Fibroblast of lung (primary cell): ENCODE data around the gene EFNA5.

Experiments used
- EZH2 ChIP-seq: IDR thresholded peaks from 2 replicates; pipeline ENCODE4 v1.5.1; 2012; ENCODE audit warnings: low read length, control low read depth, mild to moderate bottlenecking; ENCODE audit errors: missing control alignments
- TF ChIP-seq, protein P1 (sequence below), 2 donors: IDR thresholded peaks in 1 of 2; conservative IDR thresholded peaks in 1 of 2; 1 replicate in 1 of 2; 2 replicates in 1 of 2; pipeline ENCODE4 v1.5.1; 2011 to 2012; ENCODE audit warnings: low read length in 2 of 2, control low read depth in 1 of 2, inconsistent platforms in 1 of 2, low read depth in 1 of 2, mild to moderate bottlenecking in 1 of 2

DNA sequence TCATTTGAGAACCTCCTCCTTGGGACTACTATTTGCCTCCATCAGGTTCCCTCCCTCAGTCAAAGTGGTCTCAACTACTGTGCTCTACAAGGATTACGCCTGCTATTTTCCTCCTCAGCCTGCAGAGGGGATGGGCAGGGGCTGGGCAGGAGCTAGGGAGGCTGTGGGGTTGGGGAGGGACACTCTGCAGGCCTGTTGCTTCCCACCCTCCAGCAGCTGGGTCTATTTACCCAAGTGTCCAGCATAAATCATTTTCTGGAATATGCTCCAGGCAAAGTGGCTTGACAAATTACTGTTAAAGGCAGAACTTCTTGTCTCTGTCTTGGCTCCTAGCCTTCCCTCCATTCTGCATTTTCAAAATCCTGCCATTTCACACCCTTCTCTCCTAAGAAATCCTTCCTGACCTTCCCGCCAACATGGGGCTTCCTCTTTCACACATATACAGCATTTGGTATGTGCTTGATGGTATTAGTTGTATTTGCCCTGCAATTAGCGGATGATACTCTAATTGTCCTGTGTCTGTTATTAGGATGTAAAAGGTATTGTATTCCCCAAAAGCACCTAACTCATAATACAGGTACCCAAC, 106.7 kb downstream of the EFNA5 start:
- TF ChIP-seq, protein P1, sequence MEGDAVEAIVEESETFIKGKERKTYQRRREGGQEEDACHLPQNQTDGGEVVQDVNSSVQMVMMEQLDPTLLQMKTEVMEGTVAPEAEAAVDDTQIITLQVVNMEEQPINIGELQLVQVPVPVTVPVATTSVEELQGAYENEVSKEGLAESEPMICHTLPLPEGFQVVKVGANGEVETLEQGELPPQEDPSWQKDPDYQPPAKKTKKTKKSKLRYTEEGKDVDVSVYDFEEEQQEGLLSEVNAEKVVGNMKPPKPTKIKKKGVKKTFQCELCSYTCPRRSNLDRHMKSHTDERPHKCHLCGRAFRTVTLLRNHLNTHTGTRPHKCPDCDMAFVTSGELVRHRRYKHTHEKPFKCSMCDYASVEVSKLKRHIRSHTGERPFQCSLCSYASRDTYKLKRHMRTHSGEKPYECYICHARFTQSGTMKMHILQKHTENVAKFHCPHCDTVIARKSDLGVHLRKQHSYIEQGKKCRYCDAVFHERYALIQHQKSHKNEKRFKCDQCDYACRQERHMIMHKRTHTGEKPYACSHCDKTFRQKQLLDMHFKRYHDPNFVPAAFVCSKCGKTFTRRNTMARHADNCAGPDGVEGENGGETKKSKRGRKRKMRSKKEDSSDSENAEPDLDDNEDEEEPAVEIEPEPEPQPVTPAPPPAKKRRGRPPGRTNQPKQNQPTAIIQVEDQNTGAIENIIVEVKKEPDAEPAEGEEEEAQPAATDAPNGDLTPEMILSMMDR (conservative IDR thresholded peaks at IDR 0.05 in 1 of 2, IDR thresholded peaks at IDR 0.05 in 1 of 2; ENCODE audit: low read depth in 1 of 2, low read length in 2 of 2) = no peak
- TF ChIP-seq EZH2 = no peak
